PC-3 (cell line): ENCODE results near the gene IGSF21.

ENCODE experiments used
- CTCF ChIP-seq: fragments of 300-600 bp; sonication (generic); conservative IDR thresholded peaks from 2 replicates; pipeline ENCODE4 v1.5.1; 2017; ENCODE audit warnings: antibody characterized with exemption, low read depth, mild to moderate bottlenecking, low read length
- EZH2 ChIP-seq: fragments of 300-600 bp; sonication (generic); IDR thresholded peaks from one replicate; pipeline ENCODE4 v1.6.1; 2017; ENCODE audit warnings: antibody characterized with exemption, mild to moderate bottlenecking, low read length; ENCODE audit not compliant: unreplicated experiment

GRCh38 chr1:18279351-18280074 lies 171.9 kb downstream of the IGSF21 start:
- no peak for TF ChIP-seq EZH2
- TF ChIP-seq CTCF, result no peak
